NOMO-1 (cell line): ENCODE measurements around the gene PREX1.
"Not testable (repeated sequence)": the region's sequence is repeated elsewhere in the genome, so short reads cannot be mapped to it uniquely, and the experiment has no call there.

Experiments used
- DNase-seq, 2 experiments: peaks; one replicate each; lab custom pipeline; 2025; ENCODE audit not compliant: unreplicated experiment in 2 of 2; lab: John Stamatoyannopoulos, UW

Gene PREX1

DNA sequence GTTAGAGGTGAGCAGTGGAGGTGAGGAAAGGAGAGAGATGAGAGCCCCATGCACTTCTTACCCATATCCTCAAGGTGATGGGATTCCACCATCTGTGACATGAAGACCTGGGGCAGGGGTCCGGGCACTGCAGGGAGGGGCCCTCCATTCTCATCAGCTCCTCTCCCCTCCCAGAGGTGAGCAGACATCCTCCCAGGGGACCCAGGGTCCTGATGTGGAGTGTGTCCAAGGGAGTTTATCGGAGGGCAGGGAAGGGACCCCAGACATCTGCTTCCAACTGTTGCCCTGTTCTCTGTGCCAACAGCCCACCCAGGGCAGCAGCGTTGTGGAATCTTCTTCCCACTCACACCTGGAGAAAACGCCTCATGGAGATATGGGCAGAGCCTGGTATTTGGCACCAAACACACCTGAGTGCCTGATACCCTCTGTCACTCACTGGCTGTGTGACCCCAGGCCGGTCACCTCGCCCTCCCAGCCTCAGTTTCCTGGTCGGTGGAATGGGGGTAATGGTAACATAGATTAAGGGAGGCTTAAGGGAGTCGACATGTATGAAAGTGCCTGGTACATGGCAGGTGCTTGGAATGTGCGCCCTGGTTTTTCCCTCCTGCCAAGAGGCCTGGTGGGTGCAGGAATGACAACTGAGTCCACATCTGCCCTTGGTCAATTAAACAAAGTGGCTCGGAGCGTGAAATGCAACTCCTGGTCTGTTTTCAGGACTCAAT lies 227.9 kb downstream of the PREX1 start:
- DNase-seq = no peak

DNA sequence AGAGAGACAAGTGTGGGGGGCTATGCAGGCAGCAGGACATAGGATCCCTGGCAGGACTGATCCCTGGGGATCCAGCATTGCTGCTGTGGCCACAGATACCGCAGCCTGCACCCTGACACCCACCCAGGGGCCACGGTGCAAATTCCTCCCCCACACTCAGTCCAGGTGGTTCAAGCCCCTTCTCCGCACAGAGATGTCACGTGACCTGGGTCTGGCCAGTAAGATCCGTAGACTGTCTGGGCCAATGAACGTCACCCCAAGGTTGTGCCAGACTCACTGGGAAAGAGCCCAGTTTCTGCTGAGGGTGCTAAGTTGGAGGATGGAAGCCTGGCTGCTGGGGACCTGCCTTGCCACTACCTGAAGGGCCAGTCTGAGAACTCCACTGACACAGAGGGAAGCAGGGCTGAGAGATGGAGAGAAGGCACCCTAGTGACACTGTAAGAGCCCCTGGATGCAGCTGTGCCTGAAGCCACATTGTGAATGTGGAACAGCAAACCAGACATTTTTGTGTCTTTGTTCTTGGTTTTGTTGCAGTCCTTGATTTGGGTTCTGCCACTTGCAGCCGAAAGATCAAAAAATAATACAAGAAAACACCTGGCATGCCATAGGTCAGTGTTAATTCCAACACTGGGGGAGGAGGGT lies 228.6 kb downstream of the PREX1 start:
- DNase-seq = no peak

DNA sequence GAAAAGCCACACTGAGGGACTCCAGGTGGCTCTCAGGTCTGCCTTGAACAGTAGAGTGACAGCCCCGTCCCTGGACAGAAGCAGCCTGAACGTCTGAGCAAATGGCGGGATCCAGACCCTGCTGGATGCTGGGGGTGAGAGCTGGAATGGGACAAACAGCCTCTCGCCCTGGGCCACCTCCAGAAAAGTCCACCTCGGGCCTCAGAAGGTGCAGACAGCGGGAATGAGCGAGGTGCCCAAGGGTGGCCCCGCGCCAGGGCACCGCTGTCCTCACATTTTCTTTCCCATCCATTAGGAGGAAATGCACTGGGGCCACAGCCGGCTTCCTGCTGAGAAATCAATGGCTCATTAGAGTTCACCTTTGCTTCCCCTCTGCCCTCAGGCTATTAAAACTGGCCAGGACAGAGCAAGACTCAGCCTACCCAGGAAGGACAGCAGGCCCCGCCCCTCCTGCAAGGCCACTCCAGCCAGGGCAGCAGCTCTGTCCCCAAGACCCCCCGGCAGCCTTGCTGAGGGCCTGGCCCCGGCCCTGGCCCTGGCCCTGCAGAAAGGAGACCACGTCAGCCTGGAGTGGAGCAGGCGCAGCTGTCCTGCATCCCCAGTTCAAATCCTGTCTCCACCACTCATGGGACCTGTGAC lies 229.4 kb downstream of the PREX1 start:
- not testable (repeated sequence) for DNase-seq

DNA sequence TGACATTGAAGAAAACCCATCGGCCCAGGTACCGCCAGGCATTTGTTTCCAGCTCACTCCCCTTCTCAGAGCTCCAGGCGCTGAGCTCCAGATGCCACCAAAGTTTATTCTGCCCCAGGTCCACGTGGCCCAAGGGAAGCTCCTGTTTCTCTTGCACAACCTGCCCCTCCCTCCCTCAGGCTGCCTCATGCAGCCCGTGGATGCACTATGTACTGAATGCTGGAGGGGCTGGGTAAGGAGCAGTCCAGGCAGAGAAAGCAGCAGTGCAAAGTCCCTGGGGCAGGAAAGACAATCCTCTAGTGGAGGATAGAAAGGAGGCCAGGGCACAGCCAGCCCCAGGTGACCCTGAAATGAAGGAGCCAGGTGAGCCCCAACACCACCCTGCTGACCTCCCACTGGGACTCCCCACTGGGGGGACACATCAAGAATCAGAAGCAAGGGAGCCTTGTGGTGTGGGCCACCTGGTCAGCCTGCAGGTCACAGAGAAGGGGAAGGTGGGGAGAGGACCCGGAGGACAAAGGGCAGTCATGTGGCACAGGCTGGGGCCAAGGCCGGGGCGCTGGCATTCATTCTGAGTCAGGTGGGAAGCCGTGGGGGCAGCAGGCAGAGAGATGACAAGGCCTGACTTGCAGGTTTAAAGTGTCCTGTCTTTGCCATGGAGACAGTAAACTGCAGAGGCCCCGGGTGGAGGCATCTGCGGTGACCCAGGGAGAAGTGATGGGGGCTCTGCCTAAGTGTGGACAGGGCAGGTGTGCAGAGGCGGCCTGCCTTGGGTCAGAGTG lies 230.1 kb downstream of the PREX1 start:
- no peak for DNase-seq

DNA sequence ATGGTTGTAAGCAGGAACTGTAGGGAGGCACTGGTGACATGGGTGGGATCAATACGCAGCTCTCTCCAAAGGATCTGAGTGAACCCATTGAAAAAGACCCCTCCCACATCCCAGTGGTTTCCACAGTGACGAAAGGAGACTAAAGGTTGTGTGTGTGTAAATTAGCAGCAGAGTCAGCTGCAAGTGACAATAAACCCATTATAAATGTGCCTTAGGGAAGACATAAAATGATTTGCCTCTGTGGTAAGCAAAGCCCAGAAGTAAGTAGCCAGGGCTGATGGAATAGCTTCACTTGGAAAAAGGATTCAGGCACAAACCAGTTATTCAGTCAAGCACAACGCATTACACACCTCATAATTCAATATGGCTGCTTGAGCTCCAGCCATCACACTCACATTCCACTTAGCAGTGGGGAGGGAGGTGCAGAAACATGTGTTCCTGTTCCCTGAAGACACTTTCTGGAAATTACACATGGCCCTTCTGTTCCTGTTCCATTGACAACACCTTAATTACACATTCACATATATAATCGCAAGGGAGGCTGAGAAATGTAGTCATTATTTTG lies 231.4 kb downstream of the PREX1 start:
- no peak for DNase-seq

DNA sequence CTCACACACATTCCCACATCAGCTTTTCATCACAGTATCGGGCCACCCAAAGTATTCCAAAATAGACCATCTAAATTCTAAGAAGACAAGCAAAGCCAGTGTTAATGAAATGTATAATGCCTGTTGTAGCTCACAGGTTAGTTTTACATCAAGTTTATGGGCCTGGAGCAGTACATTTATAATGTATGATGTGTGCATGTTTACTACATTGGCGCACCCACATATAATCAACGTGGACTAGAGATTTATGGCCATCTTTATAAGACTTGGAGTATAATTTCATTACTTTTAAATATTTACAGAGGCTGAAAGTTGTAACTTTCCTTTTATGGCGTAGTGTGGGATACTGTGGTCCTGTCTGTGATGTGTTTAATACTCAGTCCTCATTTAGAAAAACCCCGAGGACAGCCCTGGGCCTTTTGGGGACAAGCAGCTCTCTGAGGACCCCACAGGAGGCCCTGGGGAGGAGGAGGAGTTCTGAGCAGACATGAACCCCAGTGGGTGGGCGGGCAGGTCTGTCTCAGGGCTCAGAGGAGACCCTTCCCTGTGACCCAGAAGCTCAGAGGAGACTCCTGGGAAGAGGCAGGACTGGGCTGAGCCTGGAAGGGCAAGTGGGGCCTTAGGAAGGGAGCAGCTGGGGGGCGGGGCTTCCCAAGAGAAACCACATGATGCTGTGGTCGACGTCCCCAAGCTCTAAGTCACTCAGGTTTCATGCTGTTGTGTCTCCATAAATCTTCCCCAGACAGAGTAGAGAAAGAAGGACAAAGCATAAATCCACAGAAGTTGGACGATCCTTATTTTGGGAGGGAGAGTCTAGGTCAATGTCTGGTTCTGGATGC lies 232.1 kb downstream of the PREX1 start:
- no peak for DNase-seq

DNA sequence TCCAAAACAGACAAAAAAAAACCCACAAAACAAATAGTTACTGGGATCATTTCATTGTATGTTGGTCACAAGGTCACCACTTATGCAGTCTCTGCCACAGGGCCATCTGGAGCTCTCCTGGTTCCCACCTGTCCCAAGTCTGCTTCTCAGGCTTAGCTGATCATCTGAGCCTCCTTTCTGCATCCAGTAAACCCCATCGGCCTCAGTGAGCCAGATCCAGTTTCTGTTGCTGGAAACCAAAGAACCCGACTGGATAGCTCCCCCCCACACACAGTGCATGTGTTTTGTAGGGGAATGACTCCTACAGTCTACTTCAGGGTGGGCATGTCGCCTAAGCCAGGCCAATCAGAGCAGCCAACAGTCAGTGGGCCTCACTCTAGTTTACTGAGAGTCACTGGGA lies 233.3 kb downstream of the PREX1 start:
- no peak for DNase-seq

DNA sequence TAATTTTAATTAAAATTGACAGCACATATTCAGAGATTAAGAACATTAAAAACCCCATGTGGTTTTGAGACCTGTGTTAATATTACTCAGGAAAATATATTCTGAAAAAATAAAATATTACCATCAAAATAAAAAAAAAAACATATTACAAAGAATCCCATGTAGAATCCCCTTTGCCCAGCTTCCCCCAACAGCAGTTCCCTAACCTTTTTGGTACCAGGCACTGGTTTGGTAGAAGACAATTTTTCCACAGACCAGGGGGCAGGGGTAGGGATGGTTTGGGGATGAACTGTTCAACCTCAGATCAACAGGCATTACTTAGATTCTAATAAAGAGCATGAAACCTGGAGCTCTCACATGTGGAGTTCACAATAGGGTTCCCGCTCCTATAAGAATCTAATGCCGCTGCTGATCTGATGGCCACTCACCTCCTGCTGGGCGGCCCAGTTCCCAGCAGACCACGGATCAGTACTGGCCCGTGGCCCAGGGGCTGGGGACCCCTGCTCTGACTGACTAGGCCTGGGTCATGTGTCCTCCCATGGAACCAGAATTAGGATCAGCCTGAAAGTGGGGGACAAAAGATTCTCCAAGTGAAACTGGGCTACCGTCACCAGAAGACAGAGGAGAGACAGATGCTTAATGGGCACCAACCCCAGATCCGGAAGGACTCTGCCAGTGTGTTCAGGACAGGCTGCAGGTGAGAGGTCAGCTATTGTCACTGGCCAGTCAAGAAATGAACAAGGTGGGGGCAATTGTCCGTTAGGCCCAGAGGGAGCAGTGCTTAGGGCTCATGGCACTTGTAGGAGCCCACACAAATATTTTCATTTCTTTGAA lies 235.5 kb downstream of the PREX1 start:
- no peak for DNase-seq

DNA sequence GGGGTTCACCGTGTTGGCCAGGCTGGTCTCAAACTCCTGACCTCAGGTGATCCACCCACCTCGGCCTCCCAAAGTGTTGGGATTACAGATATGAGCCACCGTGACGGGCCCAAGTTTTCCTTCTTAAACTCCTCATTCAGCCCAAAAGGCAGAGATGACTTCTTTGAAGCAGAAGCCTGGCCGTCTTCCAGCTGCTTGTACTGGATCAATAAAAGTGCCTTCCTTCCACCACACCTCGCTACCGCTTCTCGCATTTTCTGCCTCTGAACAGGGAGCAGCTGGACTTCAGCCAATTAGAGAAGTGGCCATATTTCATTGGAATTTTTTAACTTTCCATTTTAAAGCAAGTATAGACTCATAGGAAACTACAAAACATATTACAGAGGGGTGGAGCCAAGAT lies 241.1 kb downstream of the PREX1 start:
- no peak for DNase-seq

DNA sequence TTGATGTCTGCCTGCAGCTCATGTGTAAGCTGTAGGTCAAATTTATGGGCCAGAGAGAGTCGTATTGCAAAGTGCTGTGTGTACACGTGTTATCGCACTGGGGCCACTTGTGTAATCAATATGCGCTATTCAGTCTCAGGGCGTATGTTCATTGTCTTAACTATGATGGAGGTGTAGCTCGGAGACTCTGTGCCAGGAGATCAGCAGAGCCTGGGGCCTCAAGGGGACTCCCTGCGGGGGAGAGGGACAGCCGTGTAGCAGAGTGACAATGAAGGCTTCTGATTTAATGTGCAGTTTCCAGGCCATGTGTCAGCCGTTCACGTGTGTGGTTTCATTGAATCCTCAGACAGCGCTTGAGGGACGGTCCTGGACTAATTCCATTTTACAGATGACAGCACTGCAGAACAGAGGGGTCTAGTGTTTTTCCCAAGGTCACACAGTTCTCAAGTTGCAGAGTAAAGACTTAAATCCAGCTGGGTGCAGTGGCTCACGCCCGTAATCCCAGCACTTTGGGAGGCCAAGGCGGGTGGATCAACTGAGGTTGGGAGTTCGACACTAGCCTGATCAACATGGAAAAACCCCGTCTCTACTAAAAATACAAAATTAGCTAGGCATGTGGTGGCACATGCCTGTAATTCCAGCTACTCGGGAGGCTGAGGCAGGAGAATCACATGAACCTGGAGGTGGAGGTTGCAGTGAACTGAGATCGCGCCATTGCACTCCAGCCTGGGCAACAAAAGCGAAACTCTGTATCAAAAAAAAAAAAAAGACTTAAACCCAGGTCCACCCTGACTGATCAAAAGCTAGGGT lies 242.5 kb downstream of the PREX1 start:
- no peak for DNase-seq

DNA sequence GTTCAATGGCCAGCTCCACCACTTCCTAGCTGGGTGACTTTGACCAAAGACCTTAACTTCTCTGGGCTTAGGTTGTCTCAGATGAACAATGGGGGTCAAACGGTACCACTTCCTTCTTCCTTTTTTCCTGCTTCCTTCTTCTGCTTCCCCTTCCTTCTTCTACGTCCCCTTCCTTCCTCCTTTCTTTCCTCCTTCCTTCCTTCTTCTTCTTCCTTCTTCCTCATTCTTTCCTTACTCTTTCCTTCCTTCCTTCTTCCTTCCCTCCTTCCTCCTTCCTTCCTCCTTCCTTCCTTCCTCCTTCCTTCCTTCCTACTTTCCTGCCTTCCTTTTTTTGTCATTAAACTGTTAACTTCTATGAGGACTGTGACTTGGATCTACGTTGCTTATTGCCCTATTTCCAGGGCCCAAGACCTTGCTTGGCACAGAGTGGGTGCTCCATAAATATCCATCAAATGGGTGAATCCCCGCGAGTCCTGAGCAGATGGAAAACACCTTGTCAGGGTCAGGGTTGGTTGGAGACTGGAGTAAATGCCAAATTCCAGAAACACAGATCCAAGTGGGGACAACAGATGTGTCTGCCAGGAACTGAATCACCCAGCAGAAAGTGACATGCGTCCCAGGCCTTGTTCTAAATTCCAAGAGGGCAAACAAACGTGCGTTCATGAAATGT lies 243.3 kb downstream of the PREX1 start:
- DNase-seq = no peak

DNA sequence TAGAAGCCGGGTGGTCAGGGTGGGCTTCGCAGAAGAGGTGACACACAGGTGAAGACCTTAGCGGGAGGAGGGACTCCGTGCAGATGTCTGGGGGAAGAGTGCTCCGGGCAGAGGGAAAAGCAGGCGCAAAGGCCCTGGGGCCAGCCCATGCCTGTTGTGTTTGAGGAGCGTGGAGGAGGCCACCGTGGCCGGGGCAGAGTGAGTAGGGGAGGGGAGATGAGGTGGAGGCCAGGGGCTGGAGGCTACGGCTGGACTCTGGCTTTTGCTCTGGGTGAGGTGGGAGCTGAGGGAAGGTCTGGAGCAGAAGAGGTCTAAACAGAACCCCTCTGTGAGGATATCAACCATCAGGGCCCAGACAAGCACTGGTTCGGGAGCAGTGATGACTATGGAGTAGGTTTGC lies 244.0 kb downstream of the PREX1 start:
- no peak for DNase-seq

DNA sequence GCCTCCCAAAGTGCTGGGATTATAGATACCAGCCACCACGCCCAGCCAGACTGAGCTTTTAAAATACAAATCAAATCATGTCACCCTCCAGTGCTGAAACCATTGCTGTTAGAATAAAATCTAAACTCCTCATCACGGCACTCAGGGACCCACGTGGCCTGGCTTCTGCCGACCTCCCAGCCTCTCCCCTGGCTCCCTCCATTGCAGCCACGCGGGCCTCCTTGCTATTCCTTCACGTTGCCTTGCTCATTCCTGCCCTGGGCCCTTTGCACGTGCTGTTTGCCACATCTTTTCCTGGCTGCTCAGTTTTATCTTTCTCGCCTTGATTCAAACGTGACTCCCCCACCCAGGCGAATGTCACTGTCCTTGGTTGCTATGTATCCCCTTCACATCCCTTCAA lies 244.6 kb downstream of the PREX1 start:
- DNase-seq = no peak

DNA sequence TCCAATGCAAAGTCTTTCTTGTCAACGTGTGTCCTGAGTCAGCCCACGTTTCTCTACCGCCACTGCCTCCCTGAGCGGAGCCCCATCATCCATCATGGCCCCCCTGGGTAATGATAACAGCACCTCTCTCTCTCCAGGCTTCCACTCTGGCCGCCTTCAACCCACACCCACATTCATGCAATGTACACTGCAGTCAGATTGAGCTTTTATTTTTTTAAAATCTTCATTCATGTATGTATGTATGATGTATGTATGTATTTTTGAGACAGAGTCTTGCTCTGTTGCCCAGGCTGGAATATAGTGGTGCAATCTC lies 245.2 kb downstream of the PREX1 start:
- DNase-seq = no peak

DNA sequence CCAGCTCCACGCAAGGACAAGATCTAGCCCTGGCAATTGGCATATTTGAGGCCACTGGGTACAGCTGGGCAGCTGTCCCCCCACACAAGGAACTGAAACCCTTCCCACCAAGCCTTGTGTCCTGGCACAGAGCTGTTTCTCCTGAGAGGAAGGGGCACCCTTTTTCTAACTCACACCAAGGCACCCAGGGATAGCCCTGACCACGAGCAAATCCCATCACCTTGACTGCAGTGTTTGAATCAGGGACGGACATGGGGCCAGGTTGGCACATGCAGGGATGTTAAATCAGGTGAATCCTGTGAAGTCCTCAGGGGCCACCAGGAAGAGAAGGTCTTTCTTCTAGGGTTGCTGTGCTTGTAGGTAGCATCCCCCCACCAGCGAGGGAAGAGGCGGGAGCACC lies 246.6 kb downstream of the PREX1 start:
- no peak for DNase-seq

DNA sequence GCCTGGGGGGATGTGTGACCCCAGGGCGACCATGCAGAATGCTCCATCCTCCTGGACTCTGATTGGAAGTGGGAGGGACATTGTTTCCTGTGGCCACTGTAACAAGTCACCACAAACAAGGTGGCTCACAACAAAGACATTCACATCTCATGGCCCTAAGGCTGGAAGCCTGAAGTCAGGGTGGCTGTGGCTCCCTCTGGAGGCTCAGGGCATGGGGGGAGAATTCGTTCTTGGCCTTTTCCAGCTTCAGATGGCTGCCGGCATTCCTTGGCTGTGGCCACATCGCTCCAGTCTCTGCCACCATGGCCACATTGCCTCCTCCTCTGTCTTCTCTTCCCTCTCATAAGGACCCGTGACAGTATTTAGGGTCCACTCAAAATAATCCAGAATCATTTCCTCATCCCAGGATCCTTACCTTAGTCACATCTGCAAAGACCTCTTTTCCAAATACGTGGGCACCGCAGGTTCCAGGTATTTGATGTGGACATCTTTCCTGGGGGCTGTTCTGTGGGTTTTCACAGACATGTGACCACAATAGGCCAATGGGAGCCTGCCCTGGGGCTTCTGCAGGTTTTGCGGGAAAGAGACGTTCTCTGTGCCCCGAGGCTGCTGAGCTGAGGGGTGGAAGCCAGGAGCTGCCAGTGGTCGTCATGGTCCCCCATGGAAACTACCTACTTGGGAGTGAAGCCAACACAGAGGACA lies 249.3 kb downstream of the PREX1 start:
- no peak for DNase-seq

DNA sequence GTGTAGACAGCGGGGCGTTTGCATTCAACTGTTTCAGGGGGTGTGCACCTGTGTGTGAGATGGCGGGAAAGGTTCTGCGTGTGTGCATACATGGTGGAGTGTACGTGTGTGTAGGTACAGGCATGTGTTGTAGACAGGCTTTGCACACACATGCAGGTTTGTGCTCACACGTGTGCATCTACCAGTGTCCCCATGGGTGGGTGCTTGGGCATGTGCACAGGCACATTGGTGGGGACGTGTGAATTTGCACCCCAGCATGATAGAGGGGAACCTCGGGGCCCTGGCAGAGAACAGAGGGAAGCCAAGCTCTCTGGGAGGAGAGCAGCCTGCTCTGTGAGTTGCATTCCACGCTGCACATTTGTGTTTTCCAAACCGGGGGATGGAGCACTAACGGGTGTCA lies 250.2 kb downstream of the PREX1 start:
- DNase-seq = no peak

DNA sequence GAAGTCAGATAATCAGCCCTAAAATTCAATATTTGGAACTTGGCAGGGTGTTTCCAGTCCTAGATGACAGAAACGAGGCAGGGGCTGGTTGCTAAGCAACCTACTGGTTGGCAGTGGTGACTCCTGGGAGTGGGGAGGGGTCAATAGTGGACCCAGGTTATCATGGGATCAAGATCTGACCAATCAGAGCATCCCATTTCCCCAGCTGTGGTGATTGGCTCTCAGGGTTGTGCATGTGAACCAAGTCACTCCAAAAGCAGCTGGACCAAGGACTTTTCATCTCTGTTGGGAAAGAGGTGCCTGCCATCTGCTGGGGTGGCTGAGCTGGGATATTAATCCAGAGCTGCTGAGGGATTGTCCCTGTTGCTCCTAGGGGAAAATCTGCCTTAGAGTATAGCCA lies 253.4 kb downstream of the PREX1 start:
- DNase-seq = no peak
